ENCODE measurements around the gene PWWP2B.

DNA sequence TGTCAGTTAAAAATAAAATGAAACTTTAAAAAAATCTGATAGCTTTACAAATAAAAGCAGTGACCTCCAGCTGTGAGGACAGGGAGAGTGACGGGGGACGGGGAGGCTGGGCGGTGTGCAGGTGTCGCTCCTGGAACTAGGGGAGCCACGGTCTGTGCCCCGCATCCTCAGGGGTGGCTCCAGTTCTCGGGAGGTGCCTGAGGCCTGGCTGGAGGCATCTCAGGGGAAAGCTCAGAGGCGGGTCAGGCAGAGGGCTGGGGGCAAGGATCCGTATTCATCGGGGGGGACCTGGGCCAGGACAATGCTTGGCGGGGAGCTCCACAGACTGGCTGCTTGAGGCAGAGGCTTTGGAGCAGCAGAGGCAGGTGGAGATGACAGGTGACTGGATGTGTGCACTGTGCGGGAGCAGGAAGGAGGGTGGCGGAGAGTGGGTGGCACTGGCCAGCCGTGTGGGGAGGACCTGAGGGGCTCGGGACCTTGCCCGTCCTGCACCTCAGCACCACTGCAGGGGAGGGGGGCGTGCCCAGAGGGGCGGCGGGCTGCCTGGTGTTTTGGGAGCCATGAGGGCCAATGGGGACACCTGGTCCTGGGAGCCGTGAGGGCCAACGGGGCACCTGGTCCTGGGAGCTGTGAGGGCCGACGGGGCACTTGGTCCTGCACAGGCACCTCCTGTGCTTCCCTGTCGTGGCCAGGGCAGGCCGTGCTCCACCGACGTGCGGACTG is 13.2 kb downstream of the PWWP2B start:
- TF ChIP-seq POLR2A (IDR thresholded peaks at IDR 0.05; ENCODE audit: low read depth, low read length) (no peak), POLR2AphosphoS5 (IDR thresholded peaks at IDR 0.05; ENCODE audit: low read depth, low read length) (no peak)

Data from GM12891 (cell line).